Body of pancreas (tissue), 4 donors: ENCODE measurements around the gene ASCC1. TPM values are rescaled to one million over a fixed set of nuclear protein-coding genes. Genes with fewer than 3 reads are reported as not detected.

Experiments used
- ATAC-seq: fragments of 150-250 bp; one replicate; pipeline ENCODE4 v1.9.1; 2016
- DNase-seq, 4 donors: peaks; one replicate each; pipeline ENCODE4 v3.0.0-alpha.2; 2019
- H3K27ac ChIP-seq, 4 donors: fragments of 200-600 bp; sonication (generic); 1 replicate in 3 of 4; 2 replicates in 1 of 4; pipeline versions ENCODE4 v1.5.1 to v1.6.1; 2016 to 2019; ENCODE audit warnings: mild to moderate bottlenecking in 1 of 4, mixed read lengths in 1 of 4, moderate library complexity in 1 of 4
- H3K27me3 ChIP-seq, 2 donors: fragments of 200-600 bp; sonication (generic); one replicate each; pipeline ENCODE4 v1.6.0; 2016; ENCODE audit warnings: mild to moderate bottlenecking in 1 of 2
- H3K36me3 ChIP-seq, 2 donors: fragments of 200-600 bp; sonication (generic); replicated peaks in 1 of 2; 2 replicates each; pipeline ENCODE4 v1.5.1; 2016; ENCODE audit warnings: low read depth in 2 of 2; ENCODE audit not compliant: insufficient read depth in 1 of 2
- H3K4me1 ChIP-seq: fragments of 200-600 bp; sonication (generic); one replicate; pipeline ENCODE4 v1.6.0; 2016
- H3K4me3 ChIP-seq, 2 donors: fragments of 200-600 bp; sonication (generic); 1 replicate in 1 of 2; 2 replicates in 1 of 2; pipeline ENCODE4 v1.5.1; 2016 to 2019
- H3K9me3 ChIP-seq, 3 donors: fragments of 200-600 bp; sonication (generic); 1 replicate in 2 of 3; 2 replicates in 1 of 3; pipeline ENCODE4 v1.5.1; 2016
- POLR2A ChIP-seq, 3 donors: fragments of 450-650 bp; IDR thresholded peaks; one replicate each; pipeline ENCODE4 v1.6.1; 2016; ENCODE audit warnings: antibody characterized with exemption in 3 of 3, mild to moderate bottlenecking in 2 of 3
- WGBS, 2 donors: methylation state at CpG; one replicate each; pipeline ENCODE4 v1.1.5; 2017; 5-methylcytosine and 5-hydroxymethylcytosine counted together
- intact Hi-C: fragments of 100-400 bp; cut with DNase I; formaldehyde crosslinking; loops from one replicate; pipeline ENCODE4 v1.15.1; 2023
- total RNA-seq, 2 donors: library from RNA; depleted of rRNA; stranded (reverse); fragments of >200 nt; gene quantifications; one replicate each; pipeline ENCODE4 v1.1.0, GENCODE V29; 2016
- TF ChIP-seq, protein P1 (sequence below), 7 experiments: fragments of 450-650 bp in 4 of 7; fragments of 200-600 bp in 3 of 7; sonication (generic) in 3 of 7; IDR thresholded peaks; one replicate each; pipeline ENCODE4 v1.5.1; 2016 to 2019; ENCODE audit warnings: antibody characterized with exemption in 7 of 7

The ASCC1 gene
- total RNA-seq, 2 donors from 2014 or later: 16.1 to 17.1 TPM

GRCh38 chr10:72076756-72077155, 139.3 kb downstream of the ASCC1 start:
- Histone ChIP-seq H3K27ac (no peak overlapping the region), H3K9me3 (no peaks in the 10 kb centered on the region), H3K36me3 (no peaks in the 10 kb centered on the region), H3K27me3 (no peaks in the 10 kb centered on the region), H3K4me3 (no peak overlapping the region), H3K4me1 (peaks cover 6% of the 10 kb centered on the region)
- DNase-seq: no peak
- 70 to 91% methylated on average over 4 to 5 of the region's 5 CpGs for WGBS, 2 donors
- ATAC-seq: no peak
- intact Hi-C loops: no loop called here
- no peak for TF ChIP-seq POLR2A (IDR thresholded peaks at IDR 0.05)
- TF ChIP-seq, protein P1, sequence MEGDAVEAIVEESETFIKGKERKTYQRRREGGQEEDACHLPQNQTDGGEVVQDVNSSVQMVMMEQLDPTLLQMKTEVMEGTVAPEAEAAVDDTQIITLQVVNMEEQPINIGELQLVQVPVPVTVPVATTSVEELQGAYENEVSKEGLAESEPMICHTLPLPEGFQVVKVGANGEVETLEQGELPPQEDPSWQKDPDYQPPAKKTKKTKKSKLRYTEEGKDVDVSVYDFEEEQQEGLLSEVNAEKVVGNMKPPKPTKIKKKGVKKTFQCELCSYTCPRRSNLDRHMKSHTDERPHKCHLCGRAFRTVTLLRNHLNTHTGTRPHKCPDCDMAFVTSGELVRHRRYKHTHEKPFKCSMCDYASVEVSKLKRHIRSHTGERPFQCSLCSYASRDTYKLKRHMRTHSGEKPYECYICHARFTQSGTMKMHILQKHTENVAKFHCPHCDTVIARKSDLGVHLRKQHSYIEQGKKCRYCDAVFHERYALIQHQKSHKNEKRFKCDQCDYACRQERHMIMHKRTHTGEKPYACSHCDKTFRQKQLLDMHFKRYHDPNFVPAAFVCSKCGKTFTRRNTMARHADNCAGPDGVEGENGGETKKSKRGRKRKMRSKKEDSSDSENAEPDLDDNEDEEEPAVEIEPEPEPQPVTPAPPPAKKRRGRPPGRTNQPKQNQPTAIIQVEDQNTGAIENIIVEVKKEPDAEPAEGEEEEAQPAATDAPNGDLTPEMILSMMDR (IDR thresholded peaks at IDR 0.05): no peak

GRCh38 chr10:72075376-72076115, 140.5 kb downstream of the ASCC1 start:
- no peak for ATAC-seq
- 88 to 94% methylated on average over 7 to 12 of the region's 12 CpGs for WGBS, 2 donors
- no peaks in the 10 kb centered on the region for H3K27me3 ChIP-seq
- no peak overlapping the region for H3K4me3 ChIP-seq
- intact Hi-C loops: no loop called here
- TF ChIP-seq, protein P1 (IDR thresholded peaks at IDR 0.05): no peak
- TF ChIP-seq POLR2A (IDR thresholded peaks at IDR 0.05): no peak
- peaks cover 6% of the 10 kb centered on the region for H3K4me1 ChIP-seq
- no peaks in the 10 kb centered on the region for H3K36me3 ChIP-seq
- no peaks in the 10 kb centered on the region for H3K9me3 ChIP-seq
- no peak for DNase-seq
- H3K27ac ChIP-seq: no peak overlapping the region

GRCh38 chr10:72074574-72075375, 141.3 kb downstream of the ASCC1 start:
- H3K27me3 ChIP-seq: no peaks in the 10 kb centered on the region
- no peaks in the 10 kb centered on the region for H3K9me3 ChIP-seq
- H3K4me3 ChIP-seq: no peak overlapping the region
- no peaks in the 10 kb centered on the region for H3K36me3 ChIP-seq
- 82 to 85% methylated on average over 18 of the region's 18 CpGs for WGBS, 2 donors
- no peak overlapping the region for H3K27ac ChIP-seq
- no peak for ATAC-seq
- H3K4me1 ChIP-seq: peaks cover 6% of the 10 kb centered on the region
- TF ChIP-seq POLR2A (IDR thresholded peaks at IDR 0.05): no peak
- TF ChIP-seq, protein P1 (IDR thresholded peaks at IDR 0.05): no peak
- intact Hi-C loops: no loop called here
- no peak for DNase-seq

GRCh38 chr10:72073708-72074573, 142.1 kb downstream of the ASCC1 start:
- Histone ChIP-seq H3K36me3 (no peaks in the 10 kb centered on the region), H3K27ac (no peak overlapping the region), H3K9me3 (no peaks in the 10 kb centered on the region), H3K4me3 (no peak overlapping the region), H3K27me3 (no peaks in the 10 kb centered on the region), H3K4me1 (peaks cover 8% of the 10 kb centered on the region)
- intact Hi-C loops: no loop called here
- DNase-seq (no peak), ATAC-seq (no peak)
- 71 to 78% methylated on average over 6 to 13 of the region's 14 CpGs for WGBS, 2 donors
- no peak for TF ChIP-seq POLR2A (IDR thresholded peaks at IDR 0.05)
- TF ChIP-seq, protein P1 (IDR thresholded peaks at IDR 0.05): no peak
